ENCODE measurements around the gene FAM20C.

GRCh38 chr7:261341-262250 is 69.2 kb downstream of the FAM20C start:
- no peak for TF ChIP-seq POLR2A (IDR thresholded peaks at IDR 0.05)
- no peak for TF ChIP-seq EP300 (IDR thresholded peaks at IDR 0.05)
- TF ChIP-seq CTCF (IDR thresholded peaks at IDR 0.05), result no peak

All from upper lobe of left lung (tissue), 4 donors.